Activated CD4-positive, alpha-beta T cell treated with anti-CD3 and anti-CD28 coated beads, Interleukin-2, amount 10 ng/mL, durations not matched to agents 24 days and 14 days (primary cell): Measurements from ENCODE around the gene DLGAP1. TPM values are rescaled to one million over a fixed set of nuclear protein-coding genes. Genes with fewer than 3 reads are reported as not detected.

Experiments
- DNase-seq: peaks from one replicate; pipeline ENCODE4 v3.0.0; 2022
- H3K27ac Mint-ChIP-seq: one replicate; pipeline ENCODE4 v1.8.0; 2022; ENCODE audit warnings: mild to moderate bottlenecking, mixed read lengths
- H3K27me3 Mint-ChIP-seq: one replicate; pipeline ENCODE4 v1.8.0; 2022; ENCODE audit warnings: mixed read lengths
- H3K36me3 Mint-ChIP-seq: one replicate; pipeline ENCODE4 v1.8.0; 2022; ENCODE audit warnings: low read depth, mild to moderate bottlenecking, mixed read lengths
- H3K4me1 Mint-ChIP-seq: one replicate; pipeline ENCODE4 v1.8.0; 2021; ENCODE audit warnings: mixed read lengths
- H3K4me3 Mint-ChIP-seq: one replicate; pipeline ENCODE4 v1.8.0; 2022; ENCODE audit warnings: mild to moderate bottlenecking, moderate library complexity, mixed read lengths
- H3K9me3 Mint-ChIP-seq: one replicate; pipeline ENCODE4 v1.8.0; 2021; ENCODE audit warnings: mixed read lengths
- intact Hi-C: fragments of 100-400 bp; cut with micrococcal nuclease; formaldehyde crosslinking; loops from one replicate; pipeline ENCODE4 v1.15.1; 2023
- total RNA-seq: library from RNA; stranded (reverse); gene quantifications from 2 replicates; pipeline ENCODE4 v1.2.3, GENCODE V29; 2022

The DLGAP1 gene
- total RNA-seq, 1 donor from 2014 or later = 1.5 TPM

- intact Hi-C loops = no loop called here
- Mint-ChIP-seq H3K4me3 (no peak overlapping the region), H3K27me3 (no peaks in the 10 kb centered on the region), H3K4me1 (no peaks in the 10 kb centered on the region), H3K27ac (no peak overlapping the region), H3K9me3 (peaks cover 9% of the 10 kb centered on the region), H3K36me3 (no peaks in the 10 kb centered on the region)
- DNase-seq = no peak
Measured at GRCh38 chr18:3931542-3932112, 523.5 kb downstream of the DLGAP1 start.

- Mint-ChIP-seq H3K4me3 (no peak overlapping the region), H3K27ac (no peak overlapping the region), H3K27me3 (no peaks in the 10 kb centered on the region), H3K36me3 (no peaks in the 10 kb centered on the region), H3K9me3 (peaks cover 6% of the 10 kb centered on the region), H3K4me1 (no peaks in the 10 kb centered on the region)
- intact Hi-C loops = no loop called here
- no peak for DNase-seq
Measured at GRCh38 chr18:3931013-3931315, 524.1 kb downstream of the DLGAP1 start.

GRCh38 chr18:3930126-3931012 lies 524.7 kb downstream of the DLGAP1 start:
- Mint-ChIP-seq H3K9me3 (peaks cover 6% of the 10 kb centered on the region), H3K4me3 (no peak overlapping the region), H3K36me3 (no peaks in the 10 kb centered on the region), H3K4me1 (no peaks in the 10 kb centered on the region), H3K27me3 (peaks cover 2% of the 10 kb centered on the region), H3K27ac (no peak overlapping the region)
- intact Hi-C loops = no loop called here
- no peak for DNase-seq

GRCh38 chr18:3924455-3924854 lies 530.7 kb downstream of the DLGAP1 start:
- intact Hi-C loops = no loop called here
- no peak for DNase-seq
- peaks cover 8% of the 10 kb centered on the region for H3K27me3 Mint-ChIP-seq
- H3K36me3 Mint-ChIP-seq = no peaks in the 10 kb centered on the region
- H3K4me3 Mint-ChIP-seq = no peak overlapping the region
- no peaks in the 10 kb centered on the region for H3K4me1 Mint-ChIP-seq
- no peaks in the 10 kb centered on the region for H3K9me3 Mint-ChIP-seq
- no peak overlapping the region for H3K27ac Mint-ChIP-seq

- no peaks in the 10 kb centered on the region for H3K4me1 Mint-ChIP-seq
- H3K9me3 Mint-ChIP-seq = no peaks in the 10 kb centered on the region
- H3K36me3 Mint-ChIP-seq = no peaks in the 10 kb centered on the region
- H3K4me3 Mint-ChIP-seq = no peak overlapping the region
- intact Hi-C loops = no loop called here
- no peak for DNase-seq
- no peak overlapping the region for H3K27ac Mint-ChIP-seq
- peaks cover 8% of the 10 kb centered on the region for H3K27me3 Mint-ChIP-seq
Measured at GRCh38 chr18:3923750-3924149, 531.4 kb downstream of the DLGAP1 start.

DNA sequence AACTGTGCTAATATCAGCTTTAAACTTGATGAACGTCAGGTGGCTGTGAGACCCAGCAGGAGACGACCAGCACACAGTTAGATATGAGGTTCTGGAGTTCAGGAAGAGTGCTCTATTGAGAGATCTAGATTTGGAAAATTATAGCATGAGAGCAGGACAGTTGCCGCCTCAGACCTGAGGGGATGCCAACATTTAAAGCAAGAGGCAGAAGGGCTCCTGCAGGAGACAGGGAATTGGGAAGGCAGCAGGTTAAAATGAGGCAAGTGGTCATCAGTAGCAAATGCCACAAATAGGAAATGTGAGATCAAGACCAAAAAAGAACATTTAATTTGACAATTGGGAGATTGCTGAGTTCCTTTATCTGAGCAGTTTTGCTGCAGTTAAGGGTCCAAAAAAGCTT lies 533.3 kb downstream of the DLGAP1 start:
- peaks cover 8% of the 10 kb centered on the region for H3K27me3 Mint-ChIP-seq
- H3K4me3 Mint-ChIP-seq = no peak overlapping the region
- H3K36me3 Mint-ChIP-seq = no peaks in the 10 kb centered on the region
- H3K27ac Mint-ChIP-seq = no peak overlapping the region
- no peaks in the 10 kb centered on the region for H3K4me1 Mint-ChIP-seq
- intact Hi-C loops = no loop called here
- no peaks in the 10 kb centered on the region for H3K9me3 Mint-ChIP-seq
- DNase-seq = no peak

- peaks cover 8% of the 10 kb centered on the region for H3K27me3 Mint-ChIP-seq
Measured at GRCh38 chr18:3920832-3921231, 534.3 kb downstream of the DLGAP1 start.

DNA sequence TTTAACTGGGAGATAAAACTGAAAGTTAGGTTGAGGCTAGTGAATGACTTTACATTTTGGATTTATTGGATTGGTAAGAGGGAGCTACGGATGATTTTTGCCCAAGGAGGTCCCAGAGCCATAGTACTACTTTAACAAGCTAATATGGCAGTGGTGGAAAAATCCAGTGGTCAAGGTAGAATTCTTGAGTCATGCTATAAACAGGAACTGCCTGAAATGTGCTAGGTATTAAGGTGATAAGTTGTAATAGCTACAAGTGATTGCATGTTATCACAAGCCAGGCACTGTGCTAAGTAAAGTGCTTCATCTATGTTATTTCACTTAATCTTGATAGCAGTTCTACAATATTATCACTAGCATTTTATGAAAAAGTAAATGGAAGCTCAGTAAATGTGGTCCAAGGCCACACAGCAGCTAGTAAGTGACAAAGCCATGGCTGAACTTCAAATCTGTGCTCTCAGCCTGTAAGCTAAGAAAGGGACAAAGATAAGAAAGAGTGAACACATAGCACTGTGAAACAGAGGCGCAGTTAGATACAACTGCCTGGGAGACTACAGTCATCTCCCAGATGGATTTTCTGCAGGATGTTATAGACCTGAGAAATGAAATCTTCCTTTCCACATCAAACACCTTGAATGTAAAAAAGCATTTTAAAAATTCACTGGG lies 535.6 kb downstream of the DLGAP1 start:
- Mint-ChIP-seq H3K36me3 (no peaks in the 10 kb centered on the region), H3K27ac (no peak overlapping the region), H3K9me3 (no peaks in the 10 kb centered on the region), H3K27me3 (peaks cover 4% of the 10 kb centered on the region), H3K4me3 (no peak overlapping the region), H3K4me1 (no peaks in the 10 kb centered on the region)
- DNase-seq = no peak
- intact Hi-C loops = no loop called here

More at GRCh38 chr18:3920832-3921231, 534.3 kb downstream of the DLGAP1 start:
- Mint-ChIP-seq H3K4me1 (no peaks in the 10 kb centered on the region), H3K4me3 (no peak overlapping the region), H3K27ac (no peak overlapping the region), H3K36me3 (no peaks in the 10 kb centered on the region), H3K9me3 (no peaks in the 10 kb centered on the region)
- DNase-seq = no peak
- intact Hi-C loops = no loop called here

DNA sequence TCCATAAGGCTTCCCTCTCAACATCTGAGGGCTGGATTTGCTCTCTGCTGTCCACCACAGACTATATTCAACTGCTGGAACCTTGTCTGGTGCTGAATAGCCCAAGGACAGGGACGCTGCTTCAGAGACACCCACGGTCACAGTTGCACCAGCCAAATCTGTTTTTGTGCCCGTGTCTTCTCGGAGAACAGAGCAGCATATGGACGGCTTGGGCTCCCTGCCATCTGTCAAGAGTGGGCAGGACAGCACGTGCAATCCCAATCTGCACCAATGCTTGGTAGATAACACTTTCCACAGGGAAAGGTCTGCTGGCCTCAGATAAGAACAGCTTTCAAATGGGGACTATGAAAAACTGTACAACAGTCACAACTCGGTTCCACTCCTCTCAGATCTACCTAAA lies 539.0 kb downstream of the DLGAP1 start:
- intact Hi-C loops = no loop called here
- Mint-ChIP-seq H3K4me3 (no peak overlapping the region), H3K9me3 (no peaks in the 10 kb centered on the region)

DNA sequence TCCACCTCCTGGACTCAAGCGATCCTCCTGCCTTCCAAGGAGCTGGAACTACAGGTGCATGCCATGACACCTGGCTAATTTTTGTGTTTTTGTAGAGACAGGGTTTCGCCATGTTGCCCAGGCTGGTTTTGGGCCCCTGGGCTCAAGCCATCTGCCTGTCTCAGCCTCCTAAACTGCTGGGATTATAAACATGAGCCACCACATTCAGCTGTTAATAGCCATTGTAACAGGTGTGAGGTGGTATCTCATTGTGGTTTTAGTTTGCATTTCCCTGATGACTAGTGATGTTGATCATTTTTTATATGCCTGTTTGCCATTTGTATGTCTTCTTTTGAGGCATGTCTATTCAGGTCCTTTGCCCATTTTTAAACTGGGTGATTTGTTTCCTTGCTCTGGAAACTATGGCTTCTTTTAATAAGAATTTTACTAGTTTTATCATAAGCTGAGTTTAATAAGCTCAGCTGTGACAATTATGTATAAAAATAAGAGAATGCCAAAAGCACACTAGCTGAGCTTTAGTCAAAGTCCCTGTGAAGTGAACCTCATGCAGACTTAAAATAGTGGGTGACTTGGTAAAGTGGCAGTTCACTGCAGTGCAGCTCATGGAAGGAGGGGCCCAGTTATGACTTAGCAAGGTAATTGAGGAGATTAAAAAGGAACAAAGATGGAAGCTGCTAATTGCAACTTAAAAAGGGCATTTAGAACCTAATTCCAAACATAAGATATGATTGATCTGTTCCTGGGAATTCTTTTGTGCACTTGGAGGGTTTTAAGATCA lies 540.1 kb downstream of the DLGAP1 start:
- Mint-ChIP-seq H3K27me3 (no peaks in the 10 kb centered on the region), H3K27ac (no peak overlapping the region), H3K9me3 (no peaks in the 10 kb centered on the region), H3K4me1 (no peaks in the 10 kb centered on the region), H3K4me3 (no peak overlapping the region), H3K36me3 (no peaks in the 10 kb centered on the region)
- intact Hi-C loops = no loop called here
- DNase-seq = no peak

More for the DNA sequence above, 539.0 kb downstream of the DLGAP1 start:
- Mint-ChIP-seq H3K36me3 (no peaks in the 10 kb centered on the region), H3K4me1 (no peaks in the 10 kb centered on the region), H3K27ac (no peak overlapping the region), H3K27me3 (no peaks in the 10 kb centered on the region)
- DNase-seq = no peak

DNA sequence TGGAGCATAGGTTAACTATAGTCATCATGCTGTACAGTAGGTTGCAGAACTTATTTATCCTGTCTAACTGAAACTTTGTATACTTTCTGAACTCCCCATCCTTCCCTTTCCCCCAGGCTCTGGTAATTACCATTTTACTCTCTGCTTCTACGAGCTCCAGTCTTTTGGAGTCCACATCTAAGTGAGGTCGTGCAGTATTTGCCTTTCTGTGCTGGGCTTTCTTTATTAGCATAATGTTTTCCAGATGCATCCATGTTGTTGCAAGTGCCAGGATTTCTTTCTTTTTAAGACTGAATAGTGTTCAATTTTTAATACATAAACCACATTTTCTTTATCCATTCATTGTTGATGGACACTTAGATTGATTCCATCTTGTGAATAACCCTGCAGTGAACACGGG lies 541.0 kb downstream of the DLGAP1 start:
- no peaks in the 10 kb centered on the region for H3K9me3 Mint-ChIP-seq
- no peak for DNase-seq
- intact Hi-C loops = no loop called here
- no peaks in the 10 kb centered on the region for H3K4me1 Mint-ChIP-seq
- H3K27me3 Mint-ChIP-seq = no peaks in the 10 kb centered on the region
- H3K36me3 Mint-ChIP-seq = no peaks in the 10 kb centered on the region
- no peak overlapping the region for H3K4me3 Mint-ChIP-seq
- no peak overlapping the region for H3K27ac Mint-ChIP-seq

- DNase-seq = no peak
- H3K9me3 Mint-ChIP-seq = no peaks in the 10 kb centered on the region
- intact Hi-C loops = no loop called here
- no peak overlapping the region for H3K27ac Mint-ChIP-seq
- H3K4me1 Mint-ChIP-seq = no peaks in the 10 kb centered on the region
- no peak overlapping the region for H3K4me3 Mint-ChIP-seq
- H3K36me3 Mint-ChIP-seq = no peaks in the 10 kb centered on the region
- no peaks in the 10 kb centered on the region for H3K27me3 Mint-ChIP-seq
Measured at GRCh38 chr18:3912705-3913104, 542.4 kb downstream of the DLGAP1 start.

- intact Hi-C loops = no loop called here
- no peaks in the 10 kb centered on the region for H3K27me3 Mint-ChIP-seq
- H3K36me3 Mint-ChIP-seq = no peaks in the 10 kb centered on the region
- no peak for DNase-seq
- no peaks in the 10 kb centered on the region for H3K9me3 Mint-ChIP-seq
- no peak overlapping the region for H3K27ac Mint-ChIP-seq
- H3K4me3 Mint-ChIP-seq = no peak overlapping the region
- H3K4me1 Mint-ChIP-seq = no peaks in the 10 kb centered on the region
Measured at GRCh38 chr18:3911413-3911812, 543.7 kb downstream of the DLGAP1 start.

DNA sequence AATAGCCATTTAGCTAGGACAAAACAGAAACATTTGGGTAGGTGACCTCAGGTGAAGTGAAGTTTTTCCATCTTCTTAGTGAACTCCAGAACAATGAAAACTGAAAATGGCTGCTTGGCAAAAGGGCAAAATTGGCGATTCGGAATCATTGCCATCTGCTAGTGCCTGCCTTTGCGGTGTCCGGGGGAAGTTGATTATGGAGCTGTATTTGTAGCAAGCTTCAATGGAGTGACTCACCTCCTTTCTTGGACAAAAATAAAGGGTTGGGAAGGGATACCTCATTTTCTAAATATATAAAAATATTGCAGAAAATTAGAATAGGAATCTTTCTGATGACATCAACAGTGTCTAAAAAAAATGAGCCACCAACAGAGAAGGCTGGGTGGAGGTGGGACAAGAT lies 544.6 kb downstream of the DLGAP1 start:
- Mint-ChIP-seq H3K4me3 (no peak overlapping the region), H3K9me3 (no peaks in the 10 kb centered on the region), H3K27ac (no peak overlapping the region), H3K4me1 (no peaks in the 10 kb centered on the region), H3K36me3 (no peaks in the 10 kb centered on the region), H3K27me3 (no peaks in the 10 kb centered on the region)
- intact Hi-C loops = no loop called here
- DNase-seq = no peak
